Kidney (tissue), 14 donors: ENCODE data around the gene RPL28. TPM values are rescaled to one million over a fixed set of nuclear protein-coding genes. Genes with fewer than 3 reads are reported as not detected.

Experiments used
- DNase-seq, 5 donors: peaks; one replicate each; pipeline ENCODE4 v3.0.0-alpha.2; 2013 to 2020
- FAIRE-seq: peaks from 2 replicates; lab custom pipeline; 2012; peaks lifted over from hg19 to GRCh38; lab: Jason Lieb, UNC
- H3K27ac ChIP-seq, 2 donors: one replicate each; pipeline ENCODE4 v1.7.0; 2013; ENCODE audit warnings: low read depth in 2 of 2, low read length in 2 of 2, inconsistent platforms in 1 of 2
- H3K27me3 ChIP-seq: one replicate; pipeline ENCODE4 v1.7.1; 2013; ENCODE audit warnings: low read length, inconsistent platforms; ENCODE audit not compliant: control insufficient read depth, insufficient read depth
- H3K36me3 ChIP-seq, 3 donors: one replicate each; pipeline versions ENCODE4 v1.7.0 to v1.7.1; 2013; ENCODE audit warnings: low read length in 3 of 3, control low read depth in 1 of 3, inconsistent platforms in 1 of 3; ENCODE audit not compliant: insufficient read depth in 3 of 3, control insufficient read depth in 2 of 3
- H3K4me1 ChIP-seq, 3 donors: one replicate each; pipeline versions ENCODE4 v1.7.0 to v1.7.1; 2013; ENCODE audit warnings: low read length in 3 of 3, inconsistent platforms in 1 of 3, low read depth in 1 of 3; ENCODE audit not compliant: control insufficient read depth in 2 of 3, insufficient read depth in 2 of 3
- H3K4me3 ChIP-seq, 3 donors: one replicate each; pipeline versions ENCODE4 v1.7.0 to v1.8.1; 2013; ENCODE audit warnings: low read length in 3 of 3, control low read depth in 1 of 3, inconsistent platforms in 1 of 3
- H3K9ac ChIP-seq, 3 donors: one replicate each; pipeline versions ENCODE4 v1.7.0 to v1.7.1; 2013; ENCODE audit warnings: low read length in 3 of 3, control low read depth in 1 of 3, inconsistent platforms in 1 of 3
- H3K9me3 ChIP-seq, 3 donors: one replicate each; pipeline versions ENCODE4 v1.7.0 to v1.7.1; 2013; ENCODE audit warnings: low read length in 3 of 3, control low read depth in 1 of 3, inconsistent platforms in 1 of 3; ENCODE audit not compliant: control insufficient read depth in 2 of 3, insufficient read depth in 1 of 3
- CTCF ChIP-seq: IDR thresholded peaks from 3 replicates; pipeline ENCODE4 v1.5.1; 2012; ENCODE audit warnings: mild to moderate bottlenecking, moderate library complexity, borderline replicate concordance; ENCODE audit not compliant: insufficient read depth; ENCODE audit errors: extremely low read depth
- intact Hi-C: fragments of 100-400 bp; cut with DNase I; formaldehyde crosslinking; loops from one replicate; pipeline ENCODE4 v1.11.1; 2022
- polyA plus RNA-seq: library from polyadenylated mRNA; stranded (reverse); fragments of 350-450 nt; fragmentation: Illumina TruSeq; extraction: RNeasy Lipid Tissue Mini Kit (QIAGEN cat#74804); gene quantifications from one replicate; pipeline ENCODE4 v1.2.3, GENCODE V29; 2014; ENCODE audit warnings: low read depth, low replicate concordance; ENCODE audit not compliant: insufficient read depth
- total RNA-seq: library from RNA; stranded (reverse); fragmentation: NEBNext Ultra II Directional; extraction: Animal tissue kit (Norgen Biotek cat#: 25700); gene quantifications from one replicate; pipeline ENCODE4 v1.2.1, GENCODE V29; 2021
- donor health status: control.
- donor health status: control.
- donor health status: control.
- donor health status: control.
- donor health status: control.
- donor health status: DM: yes; HTN: yes; CAD: no.
- donor health status: Normal renal cell carcinoma (clear cell type).

RPL28 gene
- total and polyA plus RNA-seq, 2 donors from 2014 or later, result 1,259 to 1,453 TPM

GRCh38 chr19:55441692-55442321 is 56.1 kb downstream of the RPL28 start:
- intact Hi-C loops, result no loop called here
- H3K27ac ChIP-seq, result no peak overlapping the region
- peaks cover 0 to 4% (median 0%) of the 10 kb centered on the region in 3 donors for H3K4me1 ChIP-seq
- no peak overlapping the region for H3K9ac ChIP-seq
- H3K36me3 ChIP-seq, result no peaks in the 10 kb centered on the region
- TF ChIP-seq CTCF, result no peak
- no peak overlapping the region for H3K4me3 ChIP-seq
- FAIRE-seq, result no peak
- H3K27me3 ChIP-seq, result peaks cover 40% of the 10 kb centered on the region
- H3K9me3 ChIP-seq, result no peaks in the 10 kb centered on the region
- DNase-seq, result no peak

- FAIRE-seq (no peak), DNase-seq (no peak)
- no peak for TF ChIP-seq CTCF
- Histone ChIP-seq H3K4me1 (peaks cover 0 to 4% (median 0%) of the 10 kb centered on the region in 3 donors), H3K9ac (no peak overlapping the region), H3K36me3 (no peaks in the 10 kb centered on the region), H3K9me3 (no peaks in the 10 kb centered on the region), H3K27me3 (peaks cover 43% of the 10 kb centered on the region), H3K4me3 (no peak overlapping the region), H3K27ac (no peak overlapping the region)
- intact Hi-C loops, result no loop called here
Measured at GRCh38 chr19:55442372-55442961, 56.7 kb downstream of the RPL28 start.

- FAIRE-seq (no peak), DNase-seq (peak in 1 of 5 donors; percentile 37)
- no peak for TF ChIP-seq CTCF
- Histone ChIP-seq H3K9me3 (no peaks in the 10 kb centered on the region), H3K4me1 (peaks cover 0 to 4% (median 0%) of the 10 kb centered on the region in 3 donors), H3K4me3 (no peak within 1 kb of the TSS), H3K9ac (no peak within 1 kb of the TSS), H3K27ac (no peak within 1 kb of the TSS), H3K27me3 (peaks cover 50% of the 10 kb centered on the region), H3K36me3 (no peaks in the 10 kb centered on the region)
- intact Hi-C loops, result no loop called here
Measured at GRCh38 chr19:55443045-55443823, 57.5 kb downstream of the RPL28 start, which contains the start of gene SHISA7. Gene SHISA7 (minus strand): TSS chr19:55443300. CDS start chr19:55442863, 437 bp downstream.
